B cell (primary cell): ENCODE data around the gene RSPO3. TPM values are rescaled to one million over a fixed set of nuclear protein-coding genes. Genes with fewer than 3 reads are reported as not detected.

Experiments used
- ATAC-seq: fragments of 200-7000 bp; cut with Tn5 transposase; one replicate; pipeline ENCODE4 v1.10.0; 2021; ENCODE audit warnings: low read depth, mild to moderate bottlenecking, moderate number of reproducible peaks, moderate library complexity
- CTCF ChIA-PET: fragments of 350-600 bp; sonication (Branson Sonifier 250); formaldehyde crosslinking; loops from one replicate; lab custom pipeline; 2021; ENCODE audit warnings: antibody characterized with exemption, inconsistent platforms; lab: Charles Lee
- POLR2A ChIA-PET: fragments of 350-600 bp; sonication (Branson Sonifier 250); formaldehyde crosslinking; loops from one replicate; lab custom pipeline; 2021; ENCODE audit warnings: antibody characterized with exemption; lab: Charles Lee
- DNase-seq: peaks from one replicate; pipeline ENCODE4 v3.0.0; 2013
- H2AFZ ChIP-seq: 2 replicates; pipeline ENCODE4 v1.6.1; 2012; ENCODE audit warnings: mild to moderate bottlenecking, low read depth, low read length; ENCODE audit not compliant: insufficient read depth, poor library complexity, severe bottlenecking
- H3K27ac ChIP-seq, 2 donors: 1 replicate in 1 of 2; 2 replicates in 1 of 2; pipeline ENCODE4 v1.5.1; 2012 to 2013; ENCODE audit warnings: low read length in 2 of 2, mild to moderate bottlenecking in 2 of 2, moderate library complexity in 1 of 2
- H3K27me3 ChIP-seq, 4 experiments: fragments of 200-600 bp in 1 of 4; sonication (generic) in 1 of 4; replicated peaks in 1 of 4; 1 replicate in 2 of 4; 2 replicates in 2 of 4; pipeline versions ENCODE4 v1.6.1 to v1.7.0; 2013 to 2016; ENCODE audit warnings: low read length in 3 of 4, mild to moderate bottlenecking in 2 of 4, mixed read lengths in 1 of 4, moderate library complexity in 1 of 4; ENCODE audit not compliant: insufficient read depth in 4 of 4, control insufficient read depth in 3 of 4; ENCODE audit errors: control extremely low read depth in 1 of 4
- H3K36me3 ChIP-seq, 2 experiments: replicated peaks in 1 of 2; 1 replicate in 1 of 2; 2 replicates in 1 of 2; pipeline versions ENCODE4 v1.6.1 to v1.7.1; 2013; ENCODE audit warnings: low read length in 1 of 2; ENCODE audit not compliant: insufficient read depth in 2 of 2, control insufficient read depth in 1 of 2; ENCODE audit errors: control extremely low read depth in 1 of 2, extremely low read depth in 1 of 2
- H3K4me1 ChIP-seq, 2 donors: fragments of 200-600 bp in 1 of 2; sonication (generic) in 1 of 2; 1 replicate in 1 of 2; 2 replicates in 1 of 2; pipeline versions ENCODE4 v1.5.1 to v1.6.1; 2013 to 2017; ENCODE audit warnings: low read length in 2 of 2; ENCODE audit not compliant: control insufficient read depth in 2 of 2, insufficient read depth in 2 of 2
- H3K4me2 ChIP-seq: replicated peaks from 2 replicates; pipeline ENCODE3; 2012; ENCODE audit warnings: mild to moderate bottlenecking, low read depth, low read length; ENCODE audit not compliant: poor library complexity, severe bottlenecking
- H3K4me3 ChIP-seq, 5 experiments: fragments of 200-600 bp in 1 of 5; sonication (generic) in 1 of 5; 1 replicate in 3 of 5; 2 replicates in 2 of 5; pipeline versions ENCODE4 v1.5.1 to v1.7.0; 2011 to 2016; ENCODE audit warnings: low read length in 4 of 5, mild to moderate bottlenecking in 4 of 5, low read depth in 2 of 5, control low read depth in 1 of 5, moderate library complexity in 1 of 5; ENCODE audit not compliant: insufficient read depth in 1 of 5; ENCODE audit errors: control extremely low read depth in 1 of 5, extremely low read depth in 1 of 5
- H3K79me2 ChIP-seq: fragments of 200-600 bp; sonication (generic); one replicate; pipeline ENCODE4 v1.6.0; 2016; ENCODE audit warnings: low read length; ENCODE audit not compliant: control insufficient read depth, insufficient read depth
- H3K9ac ChIP-seq: fragments of 200-600 bp; sonication (generic); 2 replicates; pipeline ENCODE4 v1.6.1; 2017; ENCODE audit warnings: mild to moderate bottlenecking, low read length, moderate library complexity
- H3K9me3 ChIP-seq, 3 donors: one replicate each; pipeline versions ENCODE4 v1.6.1 to v1.7.1; 2013; ENCODE audit warnings: low read length in 2 of 3; ENCODE audit not compliant: control insufficient read depth in 2 of 3, insufficient read depth in 1 of 3; ENCODE audit errors: control extremely low read depth in 1 of 3
- H4K20me1 ChIP-seq: 2 replicates; pipeline ENCODE4 v1.6.0; 2012; ENCODE audit warnings: mild to moderate bottlenecking, low read length; ENCODE audit not compliant: insufficient read depth, control insufficient read depth, poor library complexity, severe bottlenecking
- H3K27ac Mint-ChIP-seq: one replicate; pipeline ENCODE4 v1.8.0; 2021; ENCODE audit warnings: mixed read lengths
- H3K27me3 Mint-ChIP-seq: one replicate; pipeline ENCODE4 v1.8.0; 2021; ENCODE audit warnings: mixed read lengths
- H3K4me1 Mint-ChIP-seq: one replicate; pipeline ENCODE4 v1.8.0; 2021; ENCODE audit warnings: mixed read lengths
- H3K4me3 Mint-ChIP-seq: one replicate; pipeline ENCODE4 v1.8.0; 2021; ENCODE audit warnings: mixed read lengths
- H3K9me3 Mint-ChIP-seq: one replicate; pipeline ENCODE4 v1.8.0; 2022; ENCODE audit warnings: mixed read lengths; ENCODE audit not compliant: insufficient read depth
- EZH2 ChIP-seq: IDR thresholded peaks from 2 replicates; pipeline ENCODE4 v1.6.1; 2012; ENCODE audit warnings: borderline replicate concordance, low read depth, mild to moderate bottlenecking, moderate library complexity, low read length; ENCODE audit not compliant: insufficient read depth, poor library complexity, severe bottlenecking
- WGBS: methylation state at CpG from one replicate; pipeline ENCODE4 v1.1.5; 2013; ENCODE audit warnings: missing lambda C conversion rate; ENCODE audit not compliant: insufficient coverage; 5-methylcytosine and 5-hydroxymethylcytosine counted together
- intact Hi-C: fragments of 100-400 bp; cut with micrococcal nuclease; formaldehyde crosslinking; loops from one replicate; pipeline ENCODE4 v1.10.0; 2022
- polyA plus RNA-seq: library from polyadenylated mRNA; depleted of rRNA; stranded (reverse); fragments of >200 nt; gene quantifications from 2 replicates; pipeline ENCODE4 v1.2.3, GENCODE V29; 2012
- total RNA-seq, 2 donors: library from RNA; stranded (reverse); fragments of 120-200 nt in 1 of 2; gene quantifications; 1 replicate in 1 of 2; 2 replicates in 1 of 2; pipeline versions ENCODE4 v1.2.3 to v1.2.4, GENCODE V29; 2013 to 2022
- TF ChIP-seq, protein P1 (sequence below): fragments of 200-600 bp; IDR thresholded peaks from one replicate; pipeline ENCODE4 v1.8.0; 2022; ENCODE audit warnings: antibody characterized with exemption, mild to moderate bottlenecking

RSPO3 gene
- total and polyA plus RNA-seq, 2 donors (not counting 1 experiment from before 2014, with no cell fraction given) = not detected

DNA sequence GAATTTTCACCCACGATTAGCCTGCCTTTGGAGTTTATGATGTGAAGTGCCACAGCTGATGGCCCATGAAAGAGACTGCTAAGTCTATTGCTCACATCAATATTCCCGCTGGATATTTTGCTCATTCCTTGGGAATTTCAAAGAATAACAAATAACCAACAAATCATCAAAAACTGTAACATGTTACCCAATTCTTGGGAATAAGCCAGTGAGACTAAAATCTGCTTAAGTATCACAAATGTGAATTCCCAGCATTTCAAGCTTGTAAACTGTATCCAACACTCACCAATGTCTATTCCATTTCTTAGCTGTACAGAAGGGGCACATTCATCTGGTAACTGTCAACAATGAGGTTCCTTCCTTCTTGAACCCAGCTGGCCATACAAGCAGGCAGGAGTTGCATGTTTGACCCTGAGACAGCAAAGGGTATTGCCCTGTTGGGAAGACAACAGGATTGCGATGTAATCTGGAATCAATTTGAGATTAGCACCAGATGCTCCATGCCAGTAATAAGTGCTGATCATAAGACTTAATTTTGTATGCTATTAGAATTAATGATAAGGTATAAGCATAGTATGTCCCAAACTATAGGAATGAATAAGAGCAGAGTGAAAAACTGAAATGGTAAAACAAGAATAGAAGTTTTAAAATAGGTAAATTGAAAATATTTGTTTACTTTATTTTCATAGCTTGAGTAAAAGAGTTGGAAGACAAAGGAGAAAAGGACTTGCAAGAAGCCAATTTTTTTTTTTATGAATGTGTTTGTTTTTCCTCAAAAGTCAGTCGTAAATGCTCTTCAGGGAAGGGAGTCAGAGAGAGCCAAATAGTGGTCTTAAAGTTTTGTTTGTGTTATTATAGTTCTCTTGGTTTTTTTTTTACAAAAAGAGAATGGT lies 58.8 kb downstream of the RSPO3 start:
- Histone ChIP-seq H3K79me2 (no peaks in the 10 kb centered on the region), H2AFZ (no peak overlapping the region), H3K9me3 (no peaks in the 10 kb centered on the region), H3K4me1 (no peaks in the 10 kb centered on the region), H3K4me3 (no peak overlapping the region), H3K36me3 (no peaks in the 10 kb centered on the region), H3K27me3 (peaks cover 0 to 8% (median 0%) of the 10 kb centered on the region in 4 experiments), H4K20me1 (no peaks in the 10 kb centered on the region), H3K9ac (no peak overlapping the region), H3K4me2 (no peak overlapping the region), H3K27ac (no peak overlapping the region)
- no peak for ATAC-seq
- no peak overlapping the region for H3K27ac Mint-ChIP-seq
- intact Hi-C loops = no loop called here
- WGBS = 84% methylated on average over 2 of the region's 4 CpGs
- TF ChIP-seq, protein P1, sequence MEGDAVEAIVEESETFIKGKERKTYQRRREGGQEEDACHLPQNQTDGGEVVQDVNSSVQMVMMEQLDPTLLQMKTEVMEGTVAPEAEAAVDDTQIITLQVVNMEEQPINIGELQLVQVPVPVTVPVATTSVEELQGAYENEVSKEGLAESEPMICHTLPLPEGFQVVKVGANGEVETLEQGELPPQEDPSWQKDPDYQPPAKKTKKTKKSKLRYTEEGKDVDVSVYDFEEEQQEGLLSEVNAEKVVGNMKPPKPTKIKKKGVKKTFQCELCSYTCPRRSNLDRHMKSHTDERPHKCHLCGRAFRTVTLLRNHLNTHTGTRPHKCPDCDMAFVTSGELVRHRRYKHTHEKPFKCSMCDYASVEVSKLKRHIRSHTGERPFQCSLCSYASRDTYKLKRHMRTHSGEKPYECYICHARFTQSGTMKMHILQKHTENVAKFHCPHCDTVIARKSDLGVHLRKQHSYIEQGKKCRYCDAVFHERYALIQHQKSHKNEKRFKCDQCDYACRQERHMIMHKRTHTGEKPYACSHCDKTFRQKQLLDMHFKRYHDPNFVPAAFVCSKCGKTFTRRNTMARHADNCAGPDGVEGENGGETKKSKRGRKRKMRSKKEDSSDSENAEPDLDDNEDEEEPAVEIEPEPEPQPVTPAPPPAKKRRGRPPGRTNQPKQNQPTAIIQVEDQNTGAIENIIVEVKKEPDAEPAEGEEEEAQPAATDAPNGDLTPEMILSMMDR = no peak
- no peak for TF ChIP-seq EZH2
- H3K9me3 Mint-ChIP-seq = peaks cover 2% of the 10 kb centered on the region
- ChIA-PET POLR2A (no interaction called here), CTCF (interaction anchor here (1.2 kb wide), 1 partner anchor 9 kb away, joined by 3 read pairs; no protein-coding TSS in a partner anchor)
- H3K27me3 Mint-ChIP-seq = peaks cover 21% of the 10 kb centered on the region
- no peak overlapping the region for H3K4me3 Mint-ChIP-seq
- no peak for DNase-seq
- H3K4me1 Mint-ChIP-seq = no peaks in the 10 kb centered on the region

DNA sequence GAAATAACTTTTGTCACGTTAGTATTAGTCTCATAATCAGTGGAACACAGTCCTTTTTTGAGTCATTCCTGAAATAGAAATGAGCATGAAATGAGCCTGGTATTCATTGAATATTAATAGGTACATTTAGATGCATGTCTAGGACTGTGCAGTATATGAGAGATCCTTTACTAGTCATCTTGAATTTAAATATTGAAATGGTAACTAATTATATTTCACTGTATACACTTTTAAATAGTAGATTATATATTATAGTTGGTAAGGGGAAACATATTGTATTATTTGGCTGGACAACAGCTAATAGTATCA lies 59.4 kb downstream of the RSPO3 start:
- TF ChIP-seq EZH2 = no peak
- TF ChIP-seq, protein P1 = no peak
- DNase-seq (no peak), ATAC-seq (no peak)
- H3K79me2 ChIP-seq = no peaks in the 10 kb centered on the region
- H3K4me3 ChIP-seq = no peak overlapping the region
- no peaks in the 10 kb centered on the region for H3K9me3 ChIP-seq
- H3K27ac ChIP-seq = no peak overlapping the region
- Mint-ChIP-seq H3K4me3 (no peak overlapping the region), H3K4me1 (no peaks in the 10 kb centered on the region), H3K27me3 (peaks cover 21% of the 10 kb centered on the region), H3K9me3 (peaks cover 2% of the 10 kb centered on the region), H3K27ac (no peak overlapping the region)
- H4K20me1 ChIP-seq = no peaks in the 10 kb centered on the region
- POLR2A ChIA-PET = no interaction called here
- H3K9ac ChIP-seq = no peak overlapping the region
- WGBS = no CpG with 5 or more reads among the region's 1 CpG
- H3K27me3 ChIP-seq = peaks cover 0 to 8% (median 0%) of the 10 kb centered on the region in 4 experiments
- no peak overlapping the region for H3K4me2 ChIP-seq
- CTCF ChIA-PET = interaction anchor here (1.2 kb wide), 1 partner anchor 9 kb away, joined by 3 read pairs; no protein-coding TSS in a partner anchor
- no peaks in the 10 kb centered on the region for H3K4me1 ChIP-seq
- H3K36me3 ChIP-seq = no peaks in the 10 kb centered on the region
- intact Hi-C loops = no loop called here
- H2AFZ ChIP-seq = no peak overlapping the region
